Cardiac fibroblast (primary cell): ENCODE data around the gene RAVER2.
A peak's percentile ranks its signal among the peaks of the same experiment; 100 is the strongest.

Experiments
- DNase-seq, 2 donors: peaks; one replicate each; pipeline versions ENCODE4 v3.0.0 to v3.0.0-alpha.2; 2010; ENCODE audit warnings: low read depth in 2 of 2
- H3K4me3 ChIP-seq, 2 donors: replicated peaks in 1 of 2; 1 replicate in 1 of 2; 2 replicates in 1 of 2; pipeline ENCODE4 v1.5.1; 2011; ENCODE audit warnings: low read depth in 2 of 2, low read length in 2 of 2, mild to moderate bottlenecking in 2 of 2, moderate library complexity in 1 of 2
- TF ChIP-seq, protein P1 (sequence below): IDR thresholded peaks from one replicate; pipeline ENCODE4 v1.5.1; 2011; ENCODE audit warnings: low read depth, mild to moderate bottlenecking, low read length, inconsistent platforms

RAVER2 gene

DNA sequence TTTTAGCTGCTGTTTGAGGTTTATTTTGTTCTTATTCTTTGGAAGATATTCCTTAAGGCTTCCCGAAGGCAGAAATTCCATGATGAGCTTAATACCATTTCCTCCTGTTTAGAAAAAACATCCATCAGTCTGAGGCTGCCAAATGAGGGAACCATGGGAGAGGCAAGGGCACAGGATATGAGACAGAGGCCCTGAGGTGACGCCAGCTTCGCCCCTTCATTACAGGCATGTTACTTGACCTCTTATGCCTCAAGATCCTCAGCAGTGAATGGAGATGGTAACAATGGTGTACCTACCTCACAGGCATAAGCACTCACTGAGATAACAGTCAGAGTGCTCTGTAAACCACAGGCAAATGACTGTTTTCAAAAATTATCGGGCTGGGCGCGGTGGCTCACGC is 93.6 kb downstream of the RAVER2 start:
- H3K4me3 ChIP-seq, result no peak overlapping the region
- no peak for DNase-seq
- TF ChIP-seq, protein P1, sequence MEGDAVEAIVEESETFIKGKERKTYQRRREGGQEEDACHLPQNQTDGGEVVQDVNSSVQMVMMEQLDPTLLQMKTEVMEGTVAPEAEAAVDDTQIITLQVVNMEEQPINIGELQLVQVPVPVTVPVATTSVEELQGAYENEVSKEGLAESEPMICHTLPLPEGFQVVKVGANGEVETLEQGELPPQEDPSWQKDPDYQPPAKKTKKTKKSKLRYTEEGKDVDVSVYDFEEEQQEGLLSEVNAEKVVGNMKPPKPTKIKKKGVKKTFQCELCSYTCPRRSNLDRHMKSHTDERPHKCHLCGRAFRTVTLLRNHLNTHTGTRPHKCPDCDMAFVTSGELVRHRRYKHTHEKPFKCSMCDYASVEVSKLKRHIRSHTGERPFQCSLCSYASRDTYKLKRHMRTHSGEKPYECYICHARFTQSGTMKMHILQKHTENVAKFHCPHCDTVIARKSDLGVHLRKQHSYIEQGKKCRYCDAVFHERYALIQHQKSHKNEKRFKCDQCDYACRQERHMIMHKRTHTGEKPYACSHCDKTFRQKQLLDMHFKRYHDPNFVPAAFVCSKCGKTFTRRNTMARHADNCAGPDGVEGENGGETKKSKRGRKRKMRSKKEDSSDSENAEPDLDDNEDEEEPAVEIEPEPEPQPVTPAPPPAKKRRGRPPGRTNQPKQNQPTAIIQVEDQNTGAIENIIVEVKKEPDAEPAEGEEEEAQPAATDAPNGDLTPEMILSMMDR, result no peak

DNA sequence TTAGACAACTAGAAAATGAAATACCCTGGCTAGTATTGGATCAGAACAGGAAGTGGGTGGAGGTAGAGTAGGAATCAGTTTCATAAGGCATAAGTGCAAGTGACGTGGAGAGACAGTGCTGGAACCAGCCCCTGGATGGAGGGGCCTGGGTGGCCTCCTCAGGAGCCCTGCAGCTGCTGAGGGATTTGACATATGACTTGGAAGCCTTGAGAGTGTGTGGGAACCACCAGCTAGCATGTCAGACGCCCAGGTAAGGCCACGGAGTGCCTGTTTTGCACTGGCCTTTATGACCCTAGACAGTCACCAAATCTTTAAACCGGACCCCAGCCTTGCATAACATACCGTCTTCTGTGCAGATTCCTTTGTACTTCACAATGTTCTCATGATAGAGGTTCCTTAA is 94.4 kb downstream of the RAVER2 start:
- H3K4me3 ChIP-seq, result no peak overlapping the region
- TF ChIP-seq, protein P1, result no peak
- no peak for DNase-seq

DNA sequence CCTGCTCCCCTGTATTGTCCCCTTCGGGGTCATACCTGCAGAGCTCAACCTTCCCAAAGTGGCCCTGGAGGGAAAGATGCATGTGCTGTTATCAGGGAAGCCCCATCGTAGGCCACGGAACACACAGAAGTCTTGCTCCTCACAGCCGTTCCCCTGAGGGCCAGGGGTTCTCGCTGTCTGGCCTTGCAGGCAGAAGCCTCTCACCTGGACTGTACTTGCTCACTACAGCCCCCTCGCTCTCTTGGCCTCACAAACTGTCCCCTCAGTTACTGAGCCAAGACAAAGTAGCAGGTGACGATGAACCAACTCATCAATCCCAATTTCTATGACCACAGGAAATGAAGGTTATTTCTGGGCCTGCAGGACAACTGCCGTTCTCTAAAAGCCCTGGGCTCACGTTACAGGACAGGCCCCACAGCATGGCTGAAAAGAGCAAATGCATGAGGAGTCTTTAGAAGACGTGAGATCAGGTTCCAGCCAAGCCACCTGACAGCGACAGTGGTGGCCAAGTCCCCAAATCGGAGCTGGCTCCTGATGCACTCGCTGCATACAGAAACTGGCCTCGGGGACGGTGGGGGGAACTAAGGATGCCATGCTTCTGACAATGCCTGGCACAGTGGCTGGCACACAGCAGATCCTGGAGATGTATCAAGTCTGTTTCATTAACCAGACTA is 95.0 kb downstream of the RAVER2 start:
- TF ChIP-seq, protein P1, result no peak
- no peak overlapping the region for H3K4me3 ChIP-seq
- DNase-seq, result no peak

DNA sequence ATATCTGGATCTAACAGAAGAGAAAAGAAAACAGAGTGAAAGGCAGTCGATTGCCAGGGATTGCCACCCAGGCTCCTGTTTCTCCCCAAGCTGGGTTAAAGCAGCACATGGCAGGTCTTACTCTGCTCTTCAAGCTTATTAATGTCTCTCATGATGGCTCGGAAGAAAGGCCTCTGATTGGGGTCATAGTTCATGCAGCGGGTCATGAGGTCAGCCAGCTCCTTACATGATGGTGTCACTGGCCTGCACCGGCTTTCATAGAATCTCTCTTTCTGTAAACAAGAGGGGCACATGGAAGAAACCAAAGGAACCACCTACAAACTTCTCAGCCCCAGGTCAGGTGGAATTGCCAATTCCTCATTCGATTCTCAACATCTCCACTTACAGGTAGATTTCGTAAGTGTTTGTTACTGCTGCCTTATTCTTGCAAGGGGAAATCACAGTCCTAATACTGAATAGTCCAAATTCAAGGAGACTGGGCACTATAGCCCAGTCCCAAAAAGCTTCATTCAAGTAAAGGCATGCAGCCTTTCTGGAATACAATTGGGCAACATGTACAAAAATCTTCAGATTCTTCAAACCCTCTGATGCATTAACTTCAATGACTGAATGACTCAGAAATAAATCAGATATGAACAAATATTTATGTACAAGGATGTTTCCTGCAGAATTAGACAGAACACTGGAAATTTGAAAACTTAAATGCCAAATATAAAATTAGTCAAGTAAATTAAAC is 96.6 kb downstream of the RAVER2 start:
- DNase-seq, result peak; percentile 30 to 61

DNA sequence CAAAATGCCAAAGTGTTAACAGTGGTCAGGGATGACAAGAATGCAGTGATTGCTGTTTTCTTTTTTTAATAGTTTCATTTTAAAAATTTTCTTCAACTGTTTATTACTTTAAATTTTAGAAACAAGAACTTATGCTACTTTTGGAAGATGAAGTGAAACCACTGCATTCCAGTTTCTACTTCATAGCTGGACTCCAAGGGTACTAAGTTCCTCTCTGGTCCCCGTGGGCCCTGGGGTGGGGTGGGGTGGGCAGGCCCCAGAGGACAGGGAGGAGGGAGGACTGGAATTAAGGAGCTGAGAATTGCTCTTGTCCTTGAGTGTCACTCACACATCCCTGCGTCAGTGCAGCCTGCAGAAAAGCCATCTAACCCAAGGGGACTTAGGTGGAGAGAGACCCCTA is 97.3 kb downstream of the RAVER2 start:
- TF ChIP-seq, protein P1, result no peak
- H3K4me3 ChIP-seq, result no peak overlapping the region
- DNase-seq, result no peak

More for the DNA sequence above, 96.6 kb downstream of the RAVER2 start:
- TF ChIP-seq, protein P1, result no peak
- no peak overlapping the region for H3K4me3 ChIP-seq

DNA sequence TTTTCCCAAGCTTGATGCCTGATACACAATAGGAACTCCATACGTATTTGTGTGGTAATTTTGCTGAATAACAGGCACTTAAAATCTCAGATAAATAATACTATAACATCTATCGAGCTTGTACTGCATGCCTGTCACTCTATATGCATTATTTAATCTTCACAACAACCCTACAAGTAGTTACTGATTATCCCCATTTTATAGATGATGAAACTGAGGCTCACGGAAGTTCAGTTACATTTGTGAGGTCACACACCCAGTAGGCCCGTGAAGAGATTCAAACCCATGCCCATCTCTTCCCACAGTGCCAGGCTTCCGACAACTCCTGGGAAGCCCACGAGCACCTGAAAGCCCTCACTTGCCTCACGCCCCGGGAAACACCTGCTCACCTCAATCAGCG is 98.8 kb downstream of the RAVER2 start:
- TF ChIP-seq, protein P1, result no peak

More for the DNA sequence above, 98.8 kb downstream of the RAVER2 start:
- DNase-seq, result no peak
- no peak overlapping the region for H3K4me3 ChIP-seq
